Coronary artery (tissue), 2 donors: ENCODE data around the gene CHN2.
A peak's percentile ranks its signal among the peaks of the same experiment; 100 is the strongest.

Experiments used
- DNase-seq: peaks from one replicate; pipeline ENCODE4 v3.0.0-alpha.2; 2017; ENCODE audit warnings: low spot score
- H3K27ac ChIP-seq, 2 donors: fragments of 200-600 bp; sonication (generic); one replicate each; pipeline ENCODE4 v1.5.1; 2016 to 2019
- H3K4me3 ChIP-seq: fragments of 200-600 bp; sonication (generic); 2 replicates; pipeline ENCODE4 v1.5.1; 2016; ENCODE audit warnings: mild to moderate bottlenecking, moderate library complexity
- CTCF ChIP-seq: fragments of 200-600 bp; sonication (generic); IDR thresholded peaks from one replicate; pipeline ENCODE4 v1.5.1; 2019; ENCODE audit warnings: antibody characterized with exemption

Gene CHN2

GRCh38 chr7:29194594-29195427 lies at the start of gene CHN2:
Gene CHN2 (plus strand): TSS chr7:29194775.
- no peak for TF ChIP-seq CTCF
- peak within 1 kb of the TSS in 1 of 2 donors; percentile 19 for H3K27ac ChIP-seq
- DNase-seq: no peak
- H3K4me3 ChIP-seq: peak within 1 kb of the TSS; percentile 89

GRCh38 chr7:29145553-29146056 lies 49.0 kb upstream of the CHN2 start:
- Histone ChIP-seq H3K27ac (peak overlapping the region in 1 of 2 donors; percentile 58), H3K4me3 (peak overlapping the region; percentile 64)
- DNase-seq: no peak
- TF ChIP-seq CTCF: no peak

- no peak for DNase-seq
- Histone ChIP-seq H3K4me3 (peak within 1 kb of the TSS; percentile 64), H3K27ac (peak within 1 kb of the TSS in 1 of 2 donors; percentile 58)
- no peak for TF ChIP-seq CTCF
Observed at GRCh38 chr7:29146057-29146706, 48.4 kb upstream of the CHN2 start, which contains the start of gene CPVL. Gene CPVL (minus strand): TSS chr7:29146537. CDS start chr7:29121061, 25,476 bp downstream.

GRCh38 chr7:29146888-29147609 lies 47.5 kb upstream of the CHN2 start:
- TF ChIP-seq CTCF: no peak
- Histone ChIP-seq H3K27ac (peak overlapping the region in 1 of 2 donors; percentile 18), H3K4me3 (peak overlapping the region; percentile 64)
- DNase-seq: no peak

- TF ChIP-seq CTCF: no peak
Observed at GRCh38 chr7:29147821-29148220, 46.8 kb upstream of the CHN2 start.

GRCh38 chr7:29149036-29149435 lies 45.5 kb upstream of the CHN2 start:
- DNase-seq: no peak
- H3K27ac ChIP-seq: no peak overlapping the region
- no peak overlapping the region for H3K4me3 ChIP-seq
- no peak for TF ChIP-seq CTCF

More at GRCh38 chr7:29147821-29148220, 46.8 kb upstream of the CHN2 start:
- Histone ChIP-seq H3K4me3 (no peak overlapping the region), H3K27ac (no peak overlapping the region)
- no peak for DNase-seq
